Measurements from ENCODE around the gene SNX10. TPM values are rescaled to one million over a fixed set of nuclear protein-coding genes. Genes with fewer than 3 reads are reported as not detected.

Gene SNX10
- total RNA-seq, 1 experiment from 2014 or later = not detected

DNA sequence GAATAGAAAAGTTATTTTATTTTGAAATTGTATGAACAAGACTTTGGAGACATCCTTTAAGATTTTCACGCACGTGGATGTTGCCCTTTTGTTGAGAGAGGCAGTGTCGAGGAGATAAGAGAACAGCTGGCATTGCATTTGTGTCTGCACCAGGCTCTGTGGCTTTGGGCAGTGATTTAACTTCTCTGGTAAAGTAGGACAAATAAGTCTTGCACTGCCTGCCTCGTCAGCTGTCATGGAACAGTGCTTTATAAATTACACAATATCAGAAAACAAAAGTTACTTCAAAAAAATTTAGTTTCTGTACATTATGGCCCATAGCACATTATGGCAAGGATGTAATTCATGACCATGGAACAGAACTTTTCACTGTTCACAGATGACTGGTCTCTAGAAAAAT is 20.1 kb downstream of the SNX10 start:
- no peaks in the 10 kb centered on the region for H3K36me3 ChIP-seq
- no peak overlapping the region for H3K4me3 ChIP-seq
- no peaks in the 10 kb centered on the region for H3K9me3 ChIP-seq (replicated peaks)
- no peak overlapping the region for H3K27ac ChIP-seq
- no peak for DNase-seq
- peaks cover 5% of the 10 kb centered on the region; the same call in 1 of the 2 replicates for H3K27me3 ChIP-seq
- no peaks in the 10 kb centered on the region for H3K4me1 ChIP-seq

DNA sequence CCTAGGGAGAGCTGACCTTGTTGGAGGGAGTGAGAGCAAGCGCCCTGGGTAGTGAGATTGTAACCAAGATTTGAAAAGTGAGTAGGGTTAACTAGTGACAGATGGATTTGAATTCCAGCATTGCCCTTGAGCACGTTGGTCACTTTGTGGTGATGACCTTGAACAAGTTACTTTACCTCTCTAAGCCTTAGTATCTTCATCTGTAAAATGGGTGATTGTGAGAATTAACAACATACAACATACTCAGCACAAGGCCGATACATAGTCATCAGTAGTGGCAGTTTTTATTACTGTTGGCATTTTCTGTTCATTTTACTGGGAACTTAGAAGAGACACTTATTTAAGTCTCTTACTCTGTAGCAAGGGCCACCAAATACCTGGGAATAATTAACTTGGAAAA is 25.5 kb downstream of the SNX10 start:
- Histone ChIP-seq H3K36me3 (no peaks in the 10 kb centered on the region), H3K27me3 (peaks cover 11% of the 10 kb centered on the region), H3K27ac (no peak overlapping the region), H3K4me3 (no peak overlapping the region), H3K9me3 (replicated peaks) (no peaks in the 10 kb centered on the region), H3K4me1 (no peaks in the 10 kb centered on the region)
- no peak for DNase-seq

DNA sequence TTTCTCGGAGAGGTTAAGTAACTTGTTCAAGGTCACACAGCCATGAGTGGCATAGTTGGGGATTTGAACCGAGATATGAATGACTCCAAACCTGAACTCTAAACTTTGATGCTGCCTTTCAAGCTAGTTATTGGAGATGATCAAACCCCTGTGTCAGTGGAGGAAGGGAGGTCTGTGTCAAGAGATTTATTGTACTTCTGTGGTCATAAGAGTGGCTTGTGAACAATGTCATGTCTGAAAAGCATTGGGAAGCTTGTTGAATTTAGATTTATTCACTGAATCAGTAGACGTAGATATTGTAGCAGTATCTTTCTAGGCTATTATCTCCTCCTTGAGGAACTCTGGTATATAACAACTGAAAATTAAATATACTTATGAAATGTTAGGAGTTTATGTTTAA is 27.3 kb downstream of the SNX10 start:
- Histone ChIP-seq H3K27ac (no peak overlapping the region), H3K4me3 (no peak overlapping the region), H3K4me1 (no peaks in the 10 kb centered on the region), H3K36me3 (no peaks in the 10 kb centered on the region), H3K9me3 (replicated peaks) (no peaks in the 10 kb centered on the region), H3K27me3 (peaks cover 11% of the 10 kb centered on the region)
- no peak for DNase-seq

DNA sequence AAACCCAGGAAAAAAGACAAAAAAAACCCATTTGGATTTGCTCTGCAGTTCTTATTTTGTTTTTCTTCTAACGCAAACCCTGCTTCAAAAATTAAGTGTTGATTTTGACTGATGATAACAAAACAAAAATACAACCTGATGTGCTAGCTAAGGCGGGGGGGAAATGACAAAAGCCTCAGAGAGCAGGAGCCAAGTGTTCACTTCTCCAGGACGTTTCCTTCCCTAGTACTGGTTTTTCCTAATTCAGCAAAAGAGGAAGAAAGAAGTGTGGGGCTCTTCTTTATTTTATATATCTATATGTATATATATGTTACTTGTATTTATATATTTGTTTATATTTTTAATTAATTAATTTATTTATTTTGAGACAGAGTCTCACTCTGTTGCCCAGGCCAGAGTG is 28.0 kb downstream of the SNX10 start:
- peaks cover 7% of the 10 kb centered on the region for H3K27me3 ChIP-seq
- no peaks in the 10 kb centered on the region for H3K36me3 ChIP-seq
- no peak overlapping the region for H3K4me3 ChIP-seq
- DNase-seq = no peak
- no peak overlapping the region for H3K27ac ChIP-seq
- H3K9me3 ChIP-seq (replicated peaks) = no peaks in the 10 kb centered on the region
- H3K4me1 ChIP-seq = no peaks in the 10 kb centered on the region

DNA sequence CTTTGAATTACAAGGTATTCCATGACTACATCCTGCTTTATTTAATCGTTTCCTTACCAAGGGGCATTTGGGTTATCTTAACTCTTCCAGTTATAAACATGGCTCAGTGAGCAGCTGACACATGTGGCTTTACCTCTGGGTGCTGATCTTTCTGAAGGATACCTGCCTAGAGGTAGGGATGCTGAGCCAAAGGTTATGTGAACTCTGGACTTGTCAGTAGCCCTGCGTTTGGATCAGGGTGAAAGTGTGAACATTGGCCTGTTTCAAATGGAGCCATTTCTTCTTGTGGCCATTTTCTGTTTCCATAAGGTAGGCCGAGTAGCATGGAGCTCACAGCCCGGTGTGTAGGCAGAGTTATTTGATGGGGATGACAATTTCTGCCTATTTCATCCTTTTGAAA is 29.2 kb downstream of the SNX10 start:
- Histone ChIP-seq H3K4me3 (no peak overlapping the region), H3K27ac (no peak overlapping the region)

DNA sequence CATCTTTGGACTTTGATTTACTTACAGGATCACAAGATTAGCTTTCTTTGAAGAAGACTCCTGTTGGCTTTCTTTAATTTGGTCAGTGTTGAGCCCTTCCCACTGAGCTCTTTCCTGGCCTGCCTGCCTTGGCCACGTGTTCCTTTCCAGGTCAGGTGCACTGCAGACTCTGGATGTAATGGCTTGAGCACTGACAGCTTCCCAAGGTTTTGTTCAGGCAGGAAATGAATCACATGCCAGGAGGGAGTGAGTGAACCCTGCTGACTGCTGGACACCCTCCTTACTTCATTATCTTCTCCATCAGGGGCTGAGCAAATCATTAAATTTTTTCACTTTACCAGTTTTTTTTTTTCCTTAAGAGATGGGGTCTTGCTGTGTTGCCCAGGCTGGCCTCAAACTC is 29.8 kb downstream of the SNX10 start:
- no peak overlapping the region for H3K4me3 ChIP-seq
- DNase-seq = no peak
- no peaks in the 10 kb centered on the region for H3K36me3 ChIP-seq
- no peak overlapping the region for H3K27ac ChIP-seq
- H3K9me3 ChIP-seq (replicated peaks) = no peaks in the 10 kb centered on the region
- H3K4me1 ChIP-seq = no peaks in the 10 kb centered on the region
- peaks cover 6% of the 10 kb centered on the region; the same call in 1 of the 2 replicates for H3K27me3 ChIP-seq

More for the DNA sequence above, 29.2 kb downstream of the SNX10 start:
- peaks cover 6% of the 10 kb centered on the region; the same call in 1 of the 2 replicates for H3K27me3 ChIP-seq
- H3K9me3 ChIP-seq (replicated peaks) = no peaks in the 10 kb centered on the region
- no peaks in the 10 kb centered on the region for H3K4me1 ChIP-seq
- DNase-seq = no peak
- H3K36me3 ChIP-seq = no peaks in the 10 kb centered on the region

DNA sequence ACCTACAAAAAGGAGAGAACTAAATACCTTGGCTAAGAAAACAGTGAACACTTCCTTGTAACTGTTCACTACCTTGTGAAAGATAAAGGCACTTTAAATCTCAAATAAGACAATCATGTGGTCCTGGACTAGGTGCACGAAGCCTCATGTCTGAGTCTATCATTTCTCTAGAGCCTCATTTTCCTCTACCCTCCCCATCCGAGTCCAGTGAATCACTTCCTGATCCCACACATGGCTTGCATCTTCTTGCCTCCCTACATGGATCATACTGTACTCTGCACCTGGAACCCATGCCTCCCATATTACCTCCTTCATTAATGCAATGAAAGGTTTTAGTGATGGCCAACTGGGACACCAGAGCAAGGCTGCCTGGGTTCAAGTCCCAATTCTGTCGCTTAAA is 34.5 kb downstream of the SNX10 start:
- DNase-seq = no peak
- H3K27me3 ChIP-seq = peaks cover 3% of the 10 kb centered on the region; the same call in 1 of the 2 replicates
- no peaks in the 10 kb centered on the region for H3K4me1 ChIP-seq
- H3K4me3 ChIP-seq = no peak overlapping the region
- H3K9me3 ChIP-seq (replicated peaks) = no peaks in the 10 kb centered on the region
- H3K36me3 ChIP-seq = no peaks in the 10 kb centered on the region
- no peak overlapping the region for H3K27ac ChIP-seq

DNA sequence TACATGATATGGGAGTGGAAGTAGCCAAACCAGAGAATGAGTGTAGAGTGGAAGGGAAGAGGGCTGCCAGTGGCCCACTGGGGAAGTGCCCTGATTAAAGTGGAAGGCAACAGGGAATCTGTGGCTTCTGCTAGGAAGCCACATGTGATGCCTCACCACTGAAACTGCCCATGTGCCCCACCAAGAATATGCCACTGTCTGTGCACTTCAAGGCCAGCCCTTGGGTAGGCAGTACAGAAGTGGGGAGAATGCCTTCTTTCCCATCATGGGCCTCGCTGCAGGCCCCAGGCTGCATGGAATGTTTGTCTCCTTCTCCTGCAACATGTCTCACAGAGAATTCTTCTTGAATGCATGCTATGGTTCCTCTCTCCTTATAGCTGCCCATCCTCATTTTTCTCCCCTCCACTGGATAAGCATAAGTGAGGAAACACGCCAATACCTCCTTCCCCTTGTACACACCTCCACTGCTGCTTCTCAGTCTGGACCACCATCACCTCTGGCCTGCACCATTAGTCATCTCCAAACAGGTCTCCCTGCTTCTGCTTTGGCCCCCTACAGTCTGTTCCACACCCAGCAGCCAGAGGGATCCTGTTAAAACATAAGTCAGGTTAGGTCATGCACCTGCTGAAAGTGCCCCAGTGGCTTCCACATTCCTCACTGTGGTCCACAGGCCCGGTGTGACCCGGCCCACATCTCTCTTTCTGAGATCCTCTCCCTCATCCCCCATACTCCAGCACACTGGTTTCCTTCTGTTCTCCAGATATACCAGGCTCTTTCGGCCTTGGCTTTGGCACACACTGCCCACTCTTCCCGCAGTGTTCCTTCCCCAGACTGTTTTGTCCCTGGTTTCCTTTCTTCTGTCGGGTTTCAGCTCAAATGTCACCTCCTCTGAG is 37.1 kb downstream of the SNX10 start:
- Histone ChIP-seq H3K9me3 (replicated peaks) (no peaks in the 10 kb centered on the region), H3K27ac (no peak overlapping the region), H3K36me3 (no peaks in the 10 kb centered on the region), H3K4me3 (no peak overlapping the region), H3K27me3 (peaks cover 7% of the 10 kb centered on the region; the same call in 1 of the 2 replicates), H3K4me1 (no peaks in the 10 kb centered on the region)
- DNase-seq = no peak

DNA sequence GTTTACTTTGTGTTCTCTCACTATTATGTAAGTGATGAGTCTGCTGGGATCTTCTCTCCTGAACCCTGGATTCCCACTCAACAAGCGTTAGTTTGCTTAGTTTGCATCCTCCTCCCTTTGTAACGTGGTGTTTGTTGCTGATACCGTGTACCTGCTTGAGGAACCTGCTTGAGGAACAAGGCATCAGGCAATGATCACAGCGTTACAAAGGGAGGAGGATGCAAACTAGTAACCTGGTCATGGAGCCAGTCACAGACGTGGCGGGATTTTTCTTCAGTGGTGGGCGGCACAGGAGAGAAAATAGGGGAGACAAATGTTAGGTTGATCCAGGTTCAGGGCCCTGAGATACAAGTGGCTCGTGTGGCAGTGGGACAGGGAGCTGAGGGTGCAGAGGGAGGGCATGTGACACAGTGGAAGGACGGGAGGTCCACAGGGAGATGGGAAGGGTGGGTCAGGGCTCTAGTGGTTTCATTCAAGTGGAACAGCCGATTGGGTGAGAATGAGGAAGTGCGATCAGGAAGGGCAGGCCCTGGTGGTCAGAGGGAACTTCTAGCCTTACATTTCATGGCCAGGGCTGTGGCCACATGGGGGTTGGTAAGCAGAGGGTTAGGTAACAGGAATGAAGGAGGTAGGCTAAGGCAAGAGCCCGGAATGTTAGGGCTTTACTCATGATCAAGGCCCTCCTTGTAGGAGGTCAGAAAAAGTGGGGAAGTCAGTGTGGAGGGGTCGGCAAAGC is 38.0 kb downstream of the SNX10 start:
- H3K27ac ChIP-seq = no peak overlapping the region
- H3K36me3 ChIP-seq = no peaks in the 10 kb centered on the region
- no peaks in the 10 kb centered on the region for H3K9me3 ChIP-seq (replicated peaks)
- no peak overlapping the region for H3K4me3 ChIP-seq
- no peaks in the 10 kb centered on the region for H3K4me1 ChIP-seq
- peaks cover 7% of the 10 kb centered on the region; the same call in 1 of the 2 replicates for H3K27me3 ChIP-seq
- DNase-seq = no peak

DNA sequence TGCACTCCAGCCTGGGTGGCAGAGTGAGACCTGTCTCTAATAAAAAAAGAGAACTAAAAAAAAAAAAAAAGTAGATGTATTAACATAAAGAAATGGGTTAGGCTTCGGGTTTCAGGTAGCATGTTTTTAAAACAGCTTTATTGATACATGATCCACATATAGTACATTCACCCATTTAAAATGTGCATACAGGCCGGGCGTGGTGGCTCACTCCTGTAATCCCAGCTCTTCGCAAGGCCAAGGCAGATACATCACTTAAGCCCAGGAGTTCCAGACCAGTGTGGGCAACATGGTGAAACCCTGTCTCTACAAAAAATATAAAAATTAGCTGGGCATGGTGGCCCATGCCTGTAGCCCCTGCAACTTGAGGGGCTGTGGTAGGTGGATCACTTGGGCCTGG is 39.5 kb downstream of the SNX10 start:
- no peak for DNase-seq
- Histone ChIP-seq H3K4me3 (no peak overlapping the region), H3K4me1 (no peaks in the 10 kb centered on the region), H3K36me3 (no peaks in the 10 kb centered on the region), H3K9me3 (replicated peaks) (no peaks in the 10 kb centered on the region), H3K27ac (no peak overlapping the region), H3K27me3 (peaks cover 9% of the 10 kb centered on the region)

DNA sequence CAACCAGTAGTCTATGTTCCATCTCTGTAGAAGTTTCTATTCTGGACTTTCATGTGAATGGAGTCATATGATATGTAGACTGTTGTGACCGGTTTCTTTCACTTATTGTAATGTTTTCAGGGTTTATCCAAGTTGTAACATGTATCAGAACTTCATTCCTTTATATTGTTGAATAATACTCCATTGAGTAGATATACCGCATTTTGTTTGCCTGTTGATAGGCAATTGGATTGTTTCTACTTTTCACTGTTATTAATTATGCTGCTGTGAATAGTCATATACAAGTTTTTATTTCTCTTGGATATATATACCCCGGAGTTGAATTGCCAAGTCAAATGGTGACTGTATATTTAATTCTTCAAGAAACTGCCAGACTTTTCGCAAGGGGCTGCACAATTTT is 40.1 kb downstream of the SNX10 start:
- H3K4me3 ChIP-seq = no peak overlapping the region
- no peak overlapping the region for H3K27ac ChIP-seq
- no peak for DNase-seq
- H3K9me3 ChIP-seq (replicated peaks) = no peaks in the 10 kb centered on the region
- peaks cover 13% of the 10 kb centered on the region for H3K27me3 ChIP-seq
- H3K36me3 ChIP-seq = no peaks in the 10 kb centered on the region
- H3K4me1 ChIP-seq = no peaks in the 10 kb centered on the region

DNA sequence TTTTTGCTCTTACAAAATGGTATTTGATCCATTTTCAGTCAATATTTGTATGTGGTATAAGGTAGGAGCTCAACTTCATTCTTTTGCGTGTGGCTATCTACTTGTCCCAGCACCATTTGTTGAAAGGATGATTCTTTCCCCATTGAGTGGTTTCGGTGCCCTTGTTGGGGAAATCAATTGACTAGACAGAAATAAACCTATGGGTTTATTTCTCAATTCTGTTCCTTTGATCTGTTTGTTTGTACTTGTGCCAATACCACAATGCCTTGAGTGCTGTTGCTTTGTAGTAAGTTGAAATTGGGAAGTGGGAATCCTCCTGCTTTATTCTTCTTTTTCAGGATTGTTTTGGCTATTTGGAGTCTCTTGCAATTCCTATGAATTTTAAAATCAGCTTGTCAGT is 41.0 kb downstream of the SNX10 start:
- no peak for DNase-seq
- Histone ChIP-seq H3K4me3 (no peak overlapping the region), H3K27ac (no peak overlapping the region), H3K9me3 (replicated peaks) (no peaks in the 10 kb centered on the region), H3K4me1 (no peaks in the 10 kb centered on the region), H3K27me3 (peaks cover 13% of the 10 kb centered on the region), H3K36me3 (no peaks in the 10 kb centered on the region)

DNA sequence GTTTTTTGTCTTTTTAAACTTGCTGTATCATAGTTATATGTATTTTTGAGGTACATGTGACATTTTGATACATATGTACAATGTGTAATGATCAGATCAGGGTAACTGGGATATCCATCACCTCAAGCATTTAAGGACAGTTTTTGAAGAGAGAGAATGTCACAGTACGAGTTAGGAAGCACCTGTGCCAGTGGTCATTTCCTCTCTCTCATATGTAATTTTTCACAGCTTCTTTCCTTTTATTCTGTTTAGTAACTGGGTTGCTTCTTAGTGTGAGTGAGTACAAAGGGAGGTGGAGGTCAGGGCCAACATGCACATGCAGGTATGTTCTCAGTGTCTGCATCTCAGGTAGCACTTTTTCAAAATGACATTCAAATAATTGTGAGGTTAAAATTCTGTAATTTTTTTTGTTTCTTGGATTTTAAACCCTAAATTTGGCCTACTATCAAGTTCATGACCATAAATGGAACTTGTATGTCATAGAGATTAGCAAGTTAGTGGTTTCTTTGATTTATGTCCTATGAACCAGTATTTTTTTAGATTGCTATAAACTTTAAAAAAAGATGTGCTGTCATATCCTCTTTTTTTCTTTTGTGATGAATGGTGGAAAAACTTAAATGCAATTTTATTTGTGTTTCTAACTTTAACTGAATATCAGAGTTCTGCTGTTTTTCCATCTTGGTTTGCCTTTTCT is 42.7 kb downstream of the SNX10 start:
- Histone ChIP-seq H3K36me3 (no peaks in the 10 kb centered on the region), H3K9me3 (replicated peaks) (no peaks in the 10 kb centered on the region), H3K4me1 (no peaks in the 10 kb centered on the region), H3K27ac (no peak overlapping the region), H3K27me3 (peaks cover 13% of the 10 kb centered on the region), H3K4me3 (no peak overlapping the region)
- DNase-seq = no peak

DNA sequence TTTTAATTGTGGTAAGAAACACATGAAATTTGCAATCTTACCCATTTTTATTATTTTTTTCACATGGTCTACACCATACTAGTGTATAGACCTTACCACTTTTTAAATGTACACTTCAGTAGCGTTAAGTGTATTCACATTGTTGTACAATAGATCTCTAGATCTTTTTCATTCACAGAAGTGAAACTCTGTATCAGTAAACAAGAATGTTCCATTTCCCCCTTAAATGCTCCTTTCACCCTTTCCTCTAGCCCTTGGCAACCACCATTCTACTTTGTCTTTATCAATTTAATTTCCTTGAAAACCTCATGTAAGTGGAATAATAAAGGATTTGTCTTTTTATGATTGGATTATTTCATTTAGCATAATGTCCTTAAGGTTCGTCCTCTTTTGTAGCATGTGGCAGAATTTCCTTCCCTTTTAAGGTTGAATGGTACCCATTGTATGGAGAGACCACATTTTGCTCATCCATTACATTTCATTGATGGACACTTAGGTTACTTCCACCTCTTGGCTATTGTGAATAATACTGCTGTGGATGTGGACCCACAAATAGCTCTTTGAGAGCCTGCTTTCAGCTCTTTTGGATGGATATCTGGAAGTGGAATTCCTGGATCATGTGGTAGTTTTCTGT is 45.7 kb downstream of the SNX10 start:
- no peaks in the 10 kb centered on the region for H3K4me1 ChIP-seq
- DNase-seq = no peak
- no peak overlapping the region for H3K27ac ChIP-seq
- peaks cover 9% of the 10 kb centered on the region; the same call in 1 of the 2 replicates for H3K27me3 ChIP-seq
- H3K4me3 ChIP-seq = no peak overlapping the region
- no peaks in the 10 kb centered on the region for H3K9me3 ChIP-seq (replicated peaks)
- no peaks in the 10 kb centered on the region for H3K36me3 ChIP-seq
